Smooth muscle cell (in vitro differentiated cells): ENCODE data around the gene DNAH14. TPM values are rescaled to one million over a fixed set of nuclear protein-coding genes. Genes with fewer than 3 reads are reported as not detected.

ENCODE experiments used
- DNase-seq: peaks from one replicate; lab custom pipeline; 2025; ENCODE audit not compliant: unreplicated experiment; lab: John Stamatoyannopoulos, UW
- H2AFZ ChIP-seq: fragments of 200-600 bp; sonication (generic); 2 replicates; pipeline ENCODE4 v1.6.0; 2016; ENCODE audit warnings: antibody characterized with exemption, low read depth, mild to moderate bottlenecking
- H3F3A ChIP-seq: fragments of 200-600 bp; sonication (generic); 2 replicates; pipeline ENCODE4 v1.6.0; 2017; ENCODE audit warnings: antibody characterized with exemption, low read depth
- H3K27ac ChIP-seq: fragments of 200-600 bp; sonication (generic); 2 replicates; pipeline ENCODE4 v1.5.1; 2016; ENCODE audit warnings: low read depth, mild to moderate bottlenecking
- H3K27me3 ChIP-seq: fragments of 200-600 bp; sonication (generic); 2 replicates; pipeline ENCODE4 v1.6.1; 2016; ENCODE audit warnings: low read depth, mild to moderate bottlenecking
- H3K36me3 ChIP-seq: fragments of 200-600 bp; sonication (generic); 2 replicates; pipeline ENCODE4 v1.5.1; 2016; ENCODE audit warnings: low read depth
- H3K4me1 ChIP-seq: fragments of 200-600 bp; sonication (generic); 2 replicates; pipeline ENCODE4 v1.5.1; 2016; ENCODE audit warnings: low read depth
- H3K4me2 ChIP-seq: fragments of 200-600 bp; sonication (generic); 2 replicates; pipeline ENCODE4 v1.6.0; 2016; ENCODE audit warnings: mild to moderate bottlenecking
- H3K4me3 ChIP-seq: fragments of 200-600 bp; sonication (generic); 2 replicates; pipeline ENCODE4 v1.5.1; 2016; ENCODE audit warnings: mild to moderate bottlenecking
- H3K79me2 ChIP-seq: fragments of 200-600 bp; sonication (generic); 2 replicates; pipeline ENCODE4 v1.6.0; 2016; ENCODE audit warnings: low read depth, mild to moderate bottlenecking
- H3K9ac ChIP-seq: fragments of 200-600 bp; sonication (generic); 2 replicates; pipeline ENCODE4 v1.6.0; 2016; ENCODE audit warnings: low read depth
- H3K9me3 ChIP-seq: fragments of 200-600 bp; sonication (generic); replicated peaks from 2 replicates; pipeline ENCODE4 v1.5.1; 2016; ENCODE audit warnings: low read depth
- H4K20me1 ChIP-seq: fragments of 200-600 bp; sonication (generic); 2 replicates; pipeline ENCODE4 v1.6.0; 2016; ENCODE audit warnings: low read depth
- WGBS: methylation state at CpG from one replicate; pipeline ENCODE4 v1.1.7; 2016; ENCODE audit warnings: low lambda C conversion rate; 5-methylcytosine and 5-hydroxymethylcytosine counted together
- polyA plus RNA-seq: library from polyadenylated mRNA; unstranded; fragments of >200 nt; fragmentation: Nextera tagmentation; extraction: Ambion mirVana; gene quantifications from 2 replicates; pipeline ENCODE4 v1.2.1, GENCODE V29; 2016
- total RNA-seq: library from RNA; depleted of rRNA; stranded (reverse); fragments of >200 nt; gene quantifications from 2 replicates; pipeline ENCODE4 v1.2.3, GENCODE V29; 2014
- TF ChIP-seq, protein P1 (sequence below): fragments of 200-600 bp; sonication (generic); IDR thresholded peaks from 2 replicates; pipeline ENCODE4 v1.5.1; 2017; ENCODE audit warnings: borderline replicate concordance, mild to moderate bottlenecking, antibody characterized with exemption; ENCODE audit not compliant: insufficient read depth, poor library complexity, severe bottlenecking

The DNAH14 gene
- total and polyA plus RNA-seq, 2 experiments from 2014 or later = 9.4 to 44.0 TPM

DNA sequence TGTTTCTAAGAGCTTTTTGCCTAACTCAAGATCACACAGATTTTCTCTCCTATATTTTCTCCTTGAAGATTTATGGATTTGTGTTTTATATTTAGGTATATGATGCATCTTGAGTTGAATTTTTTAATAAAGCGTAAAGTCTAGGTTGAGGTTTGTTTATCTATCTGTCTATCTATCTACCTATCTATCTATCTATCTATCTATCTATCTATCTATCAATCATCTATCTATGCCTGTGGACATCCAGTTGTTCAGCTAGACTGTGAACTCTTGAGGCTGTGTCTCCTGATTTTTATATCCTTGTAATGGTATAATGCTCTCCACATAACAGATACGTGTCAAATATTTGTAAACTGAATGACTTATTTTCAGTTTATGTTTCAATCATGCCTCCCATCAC is 120.1 kb downstream of the DNAH14 start:
- no peak overlapping the region for H3K9ac ChIP-seq
- H3K27me3 ChIP-seq = no peaks in the 10 kb centered on the region
- H3K4me2 ChIP-seq = no peak overlapping the region
- no peaks in the 10 kb centered on the region for H4K20me1 ChIP-seq
- no peaks in the 10 kb centered on the region for H3K4me1 ChIP-seq
- TF ChIP-seq, protein P1, sequence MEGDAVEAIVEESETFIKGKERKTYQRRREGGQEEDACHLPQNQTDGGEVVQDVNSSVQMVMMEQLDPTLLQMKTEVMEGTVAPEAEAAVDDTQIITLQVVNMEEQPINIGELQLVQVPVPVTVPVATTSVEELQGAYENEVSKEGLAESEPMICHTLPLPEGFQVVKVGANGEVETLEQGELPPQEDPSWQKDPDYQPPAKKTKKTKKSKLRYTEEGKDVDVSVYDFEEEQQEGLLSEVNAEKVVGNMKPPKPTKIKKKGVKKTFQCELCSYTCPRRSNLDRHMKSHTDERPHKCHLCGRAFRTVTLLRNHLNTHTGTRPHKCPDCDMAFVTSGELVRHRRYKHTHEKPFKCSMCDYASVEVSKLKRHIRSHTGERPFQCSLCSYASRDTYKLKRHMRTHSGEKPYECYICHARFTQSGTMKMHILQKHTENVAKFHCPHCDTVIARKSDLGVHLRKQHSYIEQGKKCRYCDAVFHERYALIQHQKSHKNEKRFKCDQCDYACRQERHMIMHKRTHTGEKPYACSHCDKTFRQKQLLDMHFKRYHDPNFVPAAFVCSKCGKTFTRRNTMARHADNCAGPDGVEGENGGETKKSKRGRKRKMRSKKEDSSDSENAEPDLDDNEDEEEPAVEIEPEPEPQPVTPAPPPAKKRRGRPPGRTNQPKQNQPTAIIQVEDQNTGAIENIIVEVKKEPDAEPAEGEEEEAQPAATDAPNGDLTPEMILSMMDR = no peak
- H3F3A ChIP-seq = no peaks in the 10 kb centered on the region
- H3K27ac ChIP-seq = no peak overlapping the region
- WGBS = 97% methylated on average over 2 of the region's 2 CpGs
- H3K4me3 ChIP-seq = no peak overlapping the region
- DNase-seq = no peak
- no peaks in the 10 kb centered on the region for H3K36me3 ChIP-seq
- H3K79me2 ChIP-seq = no peaks in the 10 kb centered on the region
- H3K9me3 ChIP-seq = no peaks in the 10 kb centered on the region
- no peak overlapping the region for H2AFZ ChIP-seq

DNA sequence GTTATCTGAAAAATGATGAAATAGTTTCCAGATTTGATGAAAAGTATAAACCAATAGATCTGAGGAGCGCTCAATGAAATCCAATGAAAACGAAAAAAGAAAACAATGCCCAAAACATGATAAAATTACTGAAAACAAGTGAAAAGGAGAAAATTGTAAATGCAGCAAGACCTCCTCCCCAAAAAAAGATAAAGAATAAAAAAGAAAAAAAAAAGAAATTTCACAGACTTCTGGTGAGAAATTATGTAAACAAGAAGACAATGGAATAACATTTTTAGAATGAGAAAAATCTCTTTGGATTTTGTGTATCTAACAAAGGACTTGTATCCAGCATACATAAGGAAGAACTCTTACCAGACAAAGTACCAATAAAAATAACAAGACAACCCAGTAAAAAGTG is 134.2 kb downstream of the DNAH14 start:
- no peak overlapping the region for H3K9ac ChIP-seq
- peaks cover 10% of the 10 kb centered on the region for H3K9me3 ChIP-seq
- no peak overlapping the region for H3K27ac ChIP-seq
- H3K4me3 ChIP-seq = no peak overlapping the region
- no peaks in the 10 kb centered on the region for H3K4me1 ChIP-seq
- TF ChIP-seq, protein P1 = no peak
- H3F3A ChIP-seq = no peaks in the 10 kb centered on the region
- no peaks in the 10 kb centered on the region for H3K36me3 ChIP-seq
- no peak for DNase-seq
- H3K79me2 ChIP-seq = no peaks in the 10 kb centered on the region
- no peaks in the 10 kb centered on the region for H3K27me3 ChIP-seq
- no peak overlapping the region for H2AFZ ChIP-seq
- 93% methylated on average over 2 of the region's 2 CpGs for WGBS
- H4K20me1 ChIP-seq = no peaks in the 10 kb centered on the region
- no peak overlapping the region for H3K4me2 ChIP-seq

DNA sequence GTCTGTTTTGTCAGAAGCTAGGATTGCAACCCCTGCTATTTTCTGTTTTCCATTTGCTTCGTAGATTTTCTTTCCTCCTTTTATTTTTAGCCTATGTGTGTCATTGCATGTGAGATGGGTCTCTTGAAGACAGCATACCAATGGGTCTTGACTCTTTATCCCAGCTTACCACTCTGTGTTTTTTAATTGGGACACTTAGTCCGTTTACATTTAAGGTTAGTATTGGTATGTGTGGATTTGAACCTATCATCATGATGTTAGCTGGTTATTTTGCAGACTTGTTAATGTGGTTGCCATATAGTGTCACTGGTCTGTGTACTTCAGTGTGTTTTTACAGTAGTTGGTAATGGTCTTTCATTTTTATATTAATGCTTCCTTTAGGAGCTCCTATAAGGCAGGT is 141.5 kb downstream of the DNAH14 start:
- 48% methylated on average over 2 of the region's 2 CpGs for WGBS
- TF ChIP-seq, protein P1 = no peak
- H3K4me3 ChIP-seq = no peak overlapping the region
- H2AFZ ChIP-seq = no peak overlapping the region
- no peaks in the 10 kb centered on the region for H3F3A ChIP-seq
- no peak overlapping the region for H3K4me2 ChIP-seq
- no peak overlapping the region for H3K9ac ChIP-seq
- H3K9me3 ChIP-seq = no peaks in the 10 kb centered on the region
- no peak for DNase-seq
- H3K4me1 ChIP-seq = no peaks in the 10 kb centered on the region
- H3K27me3 ChIP-seq = no peaks in the 10 kb centered on the region
- no peaks in the 10 kb centered on the region for H4K20me1 ChIP-seq
- no peaks in the 10 kb centered on the region for H3K36me3 ChIP-seq
- H3K79me2 ChIP-seq = no peaks in the 10 kb centered on the region
- H3K27ac ChIP-seq = no peak overlapping the region

DNA sequence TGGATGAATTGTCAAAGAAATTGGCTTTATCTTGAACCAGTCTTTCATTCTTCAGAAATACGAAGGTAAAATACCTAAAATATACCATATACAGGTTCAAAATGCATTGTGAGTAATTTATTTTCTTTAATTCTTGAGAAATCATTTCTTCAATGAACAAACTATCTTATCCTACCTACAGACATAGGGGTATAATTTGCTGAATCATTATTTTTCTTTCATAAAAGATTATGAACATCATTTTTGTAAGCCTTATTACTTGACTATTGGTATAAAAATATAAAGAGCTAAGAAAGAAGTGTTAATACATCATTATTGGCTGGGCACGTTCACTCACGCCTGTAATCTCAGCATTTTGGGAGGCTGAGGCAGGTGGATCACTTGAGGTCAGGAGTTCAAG is 167.7 kb downstream of the DNAH14 start:
- Histone ChIP-seq H3F3A (no peaks in the 10 kb centered on the region), H3K27me3 (no peaks in the 10 kb centered on the region), H2AFZ (no peak overlapping the region), H3K9me3 (no peaks in the 10 kb centered on the region), H3K9ac (no peak overlapping the region), H3K4me3 (no peak overlapping the region), H3K27ac (no peak overlapping the region), H3K4me2 (no peak overlapping the region), H3K79me2 (no peaks in the 10 kb centered on the region), H3K4me1 (no peaks in the 10 kb centered on the region), H3K36me3 (no peaks in the 10 kb centered on the region), H4K20me1 (no peaks in the 10 kb centered on the region)
- 93% methylated on average over 3 of the region's 3 CpGs for WGBS
- TF ChIP-seq, protein P1 = no peak
- DNase-seq = no peak
